GM19397 (cell line): ENCODE measurements around the gene BAIAP2L1.

Experiments used
- ATAC-seq: cut with Tn5 transposase; IDR thresholded peaks from one replicate; pipeline ENCODE4 v1.9.1; 2021; ENCODE audit warnings: mild to moderate bottlenecking, moderate library complexity; ENCODE audit not compliant: unreplicated experiment

BAIAP2L1 gene

DNA sequence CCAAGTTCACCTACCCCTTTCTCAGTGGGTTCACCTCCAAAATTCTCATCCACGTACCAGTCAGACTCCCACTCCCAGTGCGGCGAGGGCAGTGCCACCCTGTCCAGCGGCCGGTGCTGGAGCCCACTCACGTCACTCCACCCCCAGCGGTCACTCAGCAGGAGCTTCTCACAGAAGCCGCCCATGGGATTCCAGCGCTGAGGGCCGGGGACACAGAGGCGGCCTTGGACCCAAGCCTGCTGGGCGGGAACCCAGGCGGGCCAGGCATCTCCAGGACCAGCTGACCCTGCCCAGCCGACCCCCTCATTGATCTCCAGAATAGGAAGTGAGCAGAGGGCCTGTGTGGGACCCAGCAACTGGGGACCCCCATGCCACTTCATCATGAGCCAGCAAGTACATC, 156.0 kb downstream of the BAIAP2L1 start:
- no peak for ATAC-seq

GRCh38 chr7:98242934-98243333, 158.0 kb downstream of the BAIAP2L1 start:
- ATAC-seq = no peak

- ATAC-seq = no peak
Measured at GRCh38 chr7:98242342-98242741, 158.5 kb downstream of the BAIAP2L1 start.

DNA sequence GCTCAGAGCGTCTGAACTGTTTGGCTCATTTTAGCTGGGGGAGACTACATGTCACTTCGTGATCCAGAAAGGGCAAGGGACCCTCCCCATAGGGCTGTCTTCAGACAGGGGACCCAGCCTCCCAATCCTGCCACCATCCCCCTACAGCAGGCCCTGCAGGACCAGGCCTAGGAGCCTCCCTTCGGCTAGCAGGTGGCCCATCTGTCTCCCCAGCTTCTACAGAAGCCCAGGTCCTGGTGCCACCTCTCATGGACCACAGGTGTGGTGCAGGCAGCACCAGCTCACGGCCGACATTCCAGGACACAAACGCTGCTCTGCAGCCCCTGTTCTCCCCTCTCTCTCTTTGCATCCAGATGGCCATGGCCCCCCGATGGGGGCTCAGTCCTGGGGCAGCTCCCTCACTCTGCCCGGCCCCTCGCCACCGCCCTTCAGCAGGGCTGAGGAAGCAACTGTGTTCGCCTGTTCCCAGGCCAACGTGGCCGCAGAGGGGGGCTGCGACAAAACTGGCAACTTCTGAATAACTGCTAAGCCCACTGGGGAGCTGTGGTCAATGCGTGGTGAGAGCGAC, 159.1 kb downstream of the BAIAP2L1 start:
- no peak for ATAC-seq
